Measurements from ENCODE around the gene GNB1L.

- TF ChIP-seq NR4A1 (CRISPR knock-in tag; IDR thresholded peaks at IDR 0.05) (no peak), NR4A1 (tag; IDR thresholded peaks at IDR 0.05) (no peak), CTCF (IDR thresholded peaks at IDR 0.05 in 2 of 3, conservative IDR thresholded peaks at IDR 0.05 in 1 of 3; ENCODE audit: insufficient read depth in 2 of 3, low read depth in 1 of 3, low read length in 3 of 3) (no peak), ATF3 (IDR thresholded peaks at IDR 0.05) (no peak), ATF3 (CRISPR knock-in tag; conservative IDR thresholded peaks at IDR 0.05) (no peak), NFE2L1 (tag; IDR thresholded peaks at IDR 0.05; ENCODE audit: borderline replicate concordance, low read depth) (no peak), MEF2D (tag; conservative IDR thresholded peaks at IDR 0.05; ENCODE audit: low read depth) (no peak), RAD21 (CRISPR knock-in tag; conservative IDR thresholded peaks at IDR 0.05 in 1 of 2, IDR thresholded peaks at IDR 0.05 in 1 of 2) (no peak), MITF (IDR thresholded peaks at IDR 0.05) (no peak), EZH2 (IDR thresholded peaks at IDR 0.05; ENCODE audit: borderline replicate concordance, low read depth, low read length) (no peak), CEBPZ (IDR thresholded peaks at IDR 0.05; ENCODE audit: borderline replicate concordance, low read depth, low read length) (no peak), ELF4 (CRISPR knock-in tag; IDR thresholded peaks at IDR 0.05) (no peak), NR2F6 (CRISPR knock-in tag; IDR thresholded peaks at IDR 0.05) (no peak)
Measured at GRCh38 chr22:19837915-19838314, 16.8 kb downstream of the GNB1L start.
